HCT116 (cell line): ENCODE results near the gene ZNF568. TPM values are rescaled to one million over a fixed set of nuclear protein-coding genes. Genes with fewer than 3 reads are reported as not detected.

Source experiments
- ATAC-seq: fragments of 200-7000 bp; cut with Tn5 transposase; 2 replicates; pipeline ENCODE4 v1.9.1; 2020; ENCODE audit warnings: mild to moderate bottlenecking, moderate library complexity
- BruUV-seq: library from RNA; stranded (reverse); fragments of 400-500 nt; replicated peaks from 2 replicates; lab custom pipeline; 2021; lab: Mats Ljungman, UMichigan
- CTCF ChIA-PET: fragments of 300-600 bp; sonication (Branson Sonifier 250); formaldehyde crosslinking; loops from one replicate; lab custom pipeline; 2021; ENCODE audit warnings: antibody characterized with exemption; lab: Charles Lee
- POLR2A ChIA-PET: fragments of 300-600, 350-600 bp; sonication (Branson Sonifier 250); formaldehyde crosslinking; loops from one replicate; lab custom pipeline; 2021; ENCODE audit warnings: antibody characterized with exemption; lab: Charles Lee
- RAD21 ChIA-PET, 2 experiments: fragments of 300-600 bp; sonication (Branson Sonifier 250); formaldehyde crosslinking; loops; one replicate each; lab custom pipeline; 2023; ENCODE audit warnings: low total read pairs in 2 of 2; ENCODE audit not compliant: uncharacterized antibody in 2 of 2, unreplicated experiment in 2 of 2, low non-redundant PET in 1 of 2; lab: Charles Lee
- DNase-seq: peaks from one replicate; pipeline ENCODE4 v3.0.0-alpha.2; 2010; ENCODE audit warnings: low read depth, low spot score
- H2AFZ ChIP-seq: fragments of 200-600 bp; shearing (Covaris generic), sonication (generic); 2 replicates; pipeline ENCODE4 v1.6.1; 2017; ENCODE audit warnings: low read depth, mixed run types, mixed read lengths, antibody characterized with exemption, low read length; ENCODE audit not compliant: poor library complexity, severe bottlenecking
- H3K27ac ChIP-seq: 2 replicates; pipeline ENCODE4 v1.5.1; 2012; ENCODE audit warnings: low read depth, low read length
- H3K27me3 ChIP-seq: fragments of 200-600 bp; sonication (generic); 2 replicates; pipeline ENCODE4 v1.6.1; 2016; ENCODE audit warnings: mixed run types, low read length, mixed read lengths; ENCODE audit not compliant: insufficient read depth
- H3K36me3 ChIP-seq, 2 experiments: fragments of 200-500 bp in 1 of 2; fragments of 200-600 bp in 1 of 2; sonication (Bioruptor generic) in 1 of 2; sonication (generic) in 1 of 2; 2 replicates each; pipeline versions ENCODE4 v1.5.1 to v1.6.1; 2014 to 2016; ENCODE audit warnings: low read length in 2 of 2, inconsistent platforms in 1 of 2, mixed read lengths in 1 of 2, mixed run types in 1 of 2; ENCODE audit not compliant: insufficient read depth in 2 of 2, control insufficient read depth in 1 of 2
- H3K4me1 ChIP-seq, 2 experiments: fragments of 200-600 bp in 1 of 2; sonication (generic) in 1 of 2; 2 replicates each; pipeline versions ENCODE4 v1.5.1 to v1.6.1; 2012 to 2017; ENCODE audit warnings: low read length in 2 of 2, inconsistent platforms in 1 of 2, mild to moderate bottlenecking in 1 of 2, mixed read lengths in 1 of 2, mixed run types in 1 of 2, moderate library complexity in 1 of 2; ENCODE audit not compliant: insufficient read depth in 2 of 2, control insufficient read depth in 1 of 2
- H3K4me2 ChIP-seq: fragments of 200-600 bp; sonication (generic); 2 replicates; pipeline ENCODE4 v1.6.1; 2017; ENCODE audit warnings: mixed run types, low read length, mixed read lengths
- H3K4me3 ChIP-seq, 2 experiments: fragments of 200-600 bp in 1 of 2; sonication (generic) in 1 of 2; replicated peaks in 1 of 2; 2 replicates each; pipeline ENCODE4 v1.5.1; 2011 to 2016; ENCODE audit warnings: low read length in 2 of 2, control low read depth in 1 of 2, low read depth in 1 of 2, mild to moderate bottlenecking in 1 of 2, mixed read lengths in 1 of 2, mixed run types in 1 of 2
- H3K79me2 ChIP-seq: fragments of 200-600 bp; sonication (generic); 2 replicates; pipeline ENCODE4 v1.6.1; 2017; ENCODE audit warnings: mild to moderate bottlenecking, mixed run types, low read length, moderate library complexity, mixed read lengths; ENCODE audit not compliant: insufficient read depth
- H3K9ac ChIP-seq: fragments of 200-600 bp; sonication (generic); 2 replicates; pipeline ENCODE4 v1.6.1; 2016; ENCODE audit warnings: low read length, mixed read lengths
- H3K9me2 ChIP-seq: fragments of 200-600 bp; sonication (generic), shearing (Covaris generic); 2 replicates; pipeline ENCODE4 v1.6.1; 2017; ENCODE audit warnings: mixed run types, mild to moderate bottlenecking, moderate library complexity; ENCODE audit not compliant: insufficient read depth
- H3K9me3 ChIP-seq, 2 experiments: fragments of 200-500 bp in 1 of 2; fragments of 200-600 bp in 1 of 2; sonication (Bioruptor generic) in 1 of 2; sonication (generic) in 1 of 2; 2 replicates each; pipeline ENCODE4 v1.6.1; 2014 to 2017; ENCODE audit warnings: low read length in 2 of 2, mixed read lengths in 2 of 2, inconsistent platforms in 1 of 2, low read depth in 1 of 2, mild to moderate bottlenecking in 1 of 2, mixed run types in 1 of 2, moderate library complexity in 1 of 2; ENCODE audit not compliant: control insufficient read depth in 1 of 2, insufficient read depth in 1 of 2
- H4K20me1 ChIP-seq: fragments of 200-600 bp; sonication (generic), shearing (Covaris generic); 2 replicates; pipeline ENCODE4 v1.6.1; 2017; ENCODE audit warnings: mixed run types, mild to moderate bottlenecking, moderate library complexity; ENCODE audit not compliant: insufficient read depth
- CBX3 ChIP-seq: IDR thresholded peaks from 2 replicates; pipeline ENCODE4 v1.6.1; 2012; ENCODE audit warnings: low read depth
- EGR1 ChIP-seq: IDR thresholded peaks from 2 replicates; pipeline ENCODE4 v1.6.1; 2012; ENCODE audit warnings: low read depth
- ELF1 ChIP-seq: IDR thresholded peaks from 2 replicates; pipeline ENCODE4 v1.6.1; 2012; ENCODE audit warnings: low read depth, borderline replicate concordance
- EZH2 ChIP-seq: fragments of 200-600 bp; sonication (generic); IDR thresholded peaks from 2 replicates; pipeline ENCODE4 v1.6.1; 2017; ENCODE audit warnings: antibody characterized with exemption, mixed run types
- EZH2phosphoT487 ChIP-seq: fragments of 200-600 bp; IDR thresholded peaks from 2 replicates; pipeline ENCODE4 v1.6.1; 2018; ENCODE audit warnings: antibody characterized with exemption, borderline replicate concordance
- JUND ChIP-seq: IDR thresholded peaks from 2 replicates; pipeline ENCODE4 v1.6.1; 2012
- RAD21 ChIP-seq: IDR thresholded peaks from 2 replicates; pipeline ENCODE4 v1.6.1; 2012; ENCODE audit warnings: low read depth, mild to moderate bottlenecking
- SP1 ChIP-seq: IDR thresholded peaks from 2 replicates; pipeline ENCODE4 v1.6.1; 2012; ENCODE audit warnings: low read depth
- TCF7L2 ChIP-seq: IDR thresholded peaks from 2 replicates; pipeline ENCODE4 v1.7.0; 2011; ENCODE audit warnings: borderline replicate concordance, inconsistent platforms; ENCODE audit not compliant: insufficient read depth, insufficient read length; ENCODE audit errors: extremely low read depth
- YY1 ChIP-seq: IDR thresholded peaks from 2 replicates; pipeline ENCODE4 v1.6.1; 2011; ENCODE audit warnings: low read length, low read depth, moderate library complexity, mild to moderate bottlenecking; ENCODE audit not compliant: insufficient replicate concordance; ENCODE audit errors: extremely low read depth
- ZFX ChIP-seq: fragments of 450-650 bp; IDR thresholded peaks from 2 replicates; pipeline ENCODE4 v1.6.1; 2017
- ZNF274 ChIP-seq: fragments of 200-500 bp; sonication (Bioruptor generic); IDR thresholded peaks from 2 replicates; pipeline ENCODE4 v1.6.1; 2014; ENCODE audit warnings: mild to moderate bottlenecking, low read depth, low read length, inconsistent platforms
- intact Hi-C: fragments of 100-400 bp; cut with micrococcal nuclease; formaldehyde crosslinking; loops from 2 replicates; pipeline ENCODE4 v1.10.0; 2022
- total RNA-seq: library from RNA; stranded (reverse); gene quantifications from one replicate; pipeline ENCODE4 v1.2.1, GENCODE V29; 2021; ENCODE audit not compliant: unreplicated experiment
- TF ChIP-seq, protein P1 (sequence below): IDR thresholded peaks from 2 replicates; pipeline ENCODE4 v1.6.1; 2011; ENCODE audit warnings: mild to moderate bottlenecking, low read length, moderate library complexity; ENCODE audit not compliant: insufficient replicate concordance; ENCODE audit errors: extremely low read depth
- TF ChIP-seq, protein P2 (sequence below): IDR thresholded peaks from 2 replicates; pipeline ENCODE4 v1.6.1; 2012
- TF ChIP-seq, protein P3 (sequence below): IDR thresholded peaks from 2 replicates; pipeline ENCODE4 v1.6.1; 2012

The ZNF568 gene
- total RNA-seq, 1 experiment from 2014 or later, result not detected

DNA sequence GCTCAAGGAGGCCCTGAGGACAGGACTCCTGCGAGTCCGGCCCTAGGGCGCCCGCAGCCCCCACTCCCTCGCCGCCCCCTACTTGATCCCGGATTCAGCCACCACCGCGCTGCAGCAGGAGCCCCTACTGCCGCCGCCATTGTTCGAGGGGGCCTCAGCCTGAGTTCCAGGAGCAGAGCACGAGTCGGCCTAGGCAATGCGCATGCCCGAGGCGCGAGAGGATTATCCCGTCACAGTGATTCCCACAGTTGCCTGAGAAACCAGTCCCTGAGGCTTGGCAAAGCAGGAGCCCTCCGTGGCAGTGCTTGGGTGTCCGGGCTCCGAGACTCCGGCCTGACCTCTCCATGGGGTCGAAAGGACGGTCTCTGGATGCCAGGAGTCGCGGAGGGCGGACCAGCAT lies 93.7 kb downstream of the ZNF568 start:
- Histone ChIP-seq H3K4me3 (no peak overlapping the region), H3K36me3 (no peaks in the 10 kb centered on the region), H3K9me3 (peaks cover 5 to 9% of the 10 kb centered on the region in 2 experiments; a peak in 2 of 4 replicates)

More for the DNA sequence above, 93.7 kb downstream of the ZNF568 start:
- H3K9me2 ChIP-seq, result no peaks in the 10 kb centered on the region
- ChIA-PET CTCF (no interaction called here), RAD21 (no interaction called here)
- intact Hi-C loops, result no loop called here
- no peaks in the 10 kb centered on the region for H4K20me1 ChIP-seq
- H3K4me1 ChIP-seq, result no peaks in the 10 kb centered on the region
- no peak for DNase-seq
- no peak overlapping the region for H3K9ac ChIP-seq
- BruUV-seq, result no TSS peak
- H3K27me3 ChIP-seq, result no peaks in the 10 kb centered on the region
- TF ChIP-seq RAD21 (no peak), ELF1 (no peak), CBX3 (no peak), ZNF274 (no peak), ZFX (no peak), EGR1 (no peak), TCF7L2 (no peak), YY1 (no peak), JUND (no peak), EZH2 (no peak), SP1 (no peak), EZH2phosphoT487 (no peak)
- TF ChIP-seq, protein P1, sequence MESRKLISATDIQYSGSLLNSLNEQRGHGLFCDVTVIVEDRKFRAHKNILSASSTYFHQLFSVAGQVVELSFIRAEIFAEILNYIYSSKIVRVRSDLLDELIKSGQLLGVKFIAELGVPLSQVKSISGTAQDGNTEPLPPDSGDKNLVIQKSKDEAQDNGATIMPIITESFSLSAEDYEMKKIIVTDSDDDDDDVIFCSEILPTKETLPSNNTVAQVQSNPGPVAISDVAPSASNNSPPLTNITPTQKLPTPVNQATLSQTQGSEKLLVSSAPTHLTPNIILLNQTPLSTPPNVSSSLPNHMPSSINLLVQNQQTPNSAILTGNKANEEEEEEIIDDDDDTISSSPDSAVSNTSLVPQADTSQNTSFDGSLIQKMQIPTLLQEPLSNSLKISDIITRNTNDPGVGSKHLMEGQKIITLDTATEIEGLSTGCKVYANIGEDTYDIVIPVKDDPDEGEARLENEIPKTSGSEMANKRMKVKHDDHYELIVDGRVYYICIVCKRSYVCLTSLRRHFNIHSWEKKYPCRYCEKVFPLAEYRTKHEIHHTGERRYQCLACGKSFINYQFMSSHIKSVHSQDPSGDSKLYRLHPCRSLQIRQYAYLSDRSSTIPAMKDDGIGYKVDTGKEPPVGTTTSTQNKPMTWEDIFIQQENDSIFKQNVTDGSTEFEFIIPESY, result no peak
- TF ChIP-seq, protein P2, sequence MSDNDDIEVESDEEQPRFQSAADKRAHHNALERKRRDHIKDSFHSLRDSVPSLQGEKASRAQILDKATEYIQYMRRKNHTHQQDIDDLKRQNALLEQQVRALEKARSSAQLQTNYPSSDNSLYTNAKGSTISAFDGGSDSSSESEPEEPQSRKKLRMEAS, result no peak
- TF ChIP-seq, protein P3, sequence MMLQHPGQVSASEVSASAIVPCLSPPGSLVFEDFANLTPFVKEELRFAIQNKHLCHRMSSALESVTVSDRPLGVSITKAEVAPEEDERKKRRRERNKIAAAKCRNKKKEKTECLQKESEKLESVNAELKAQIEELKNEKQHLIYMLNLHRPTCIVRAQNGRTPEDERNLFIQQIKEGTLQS, result no peak
- TF ChIP-seq, all 23 proteins: peak for 0
- Histone ChIP-seq H3K4me2 (no peak overlapping the region), H2AFZ (no peak overlapping the region), H3K79me2 (no peaks in the 10 kb centered on the region), H3K27ac (no peak overlapping the region)
- ATAC-seq, result no peak
- POLR2A ChIA-PET, result no interaction called here
